IPS DF 6.9 (cell line): ENCODE data around the gene ATXN2.
"Not testable (repeated sequence)": the region's sequence is repeated elsewhere in the genome, so short reads cannot be mapped to it uniquely, and the experiment has no call there.

ENCODE experiments used
- DNase-seq: peaks from one replicate; pipeline ENCODE4 v3.0.0-alpha.2; 2013; ENCODE audit warnings: low read depth, low spot score
- H3K27ac ChIP-seq: one replicate; pipeline ENCODE4 v1.5.1; 2013; ENCODE audit warnings: low read length, control low read depth
- H3K27me3 ChIP-seq: 2 replicates; pipeline ENCODE4 v1.6.1; 2013; ENCODE audit warnings: mild to moderate bottlenecking, low read length; ENCODE audit not compliant: control insufficient read depth, insufficient read depth
- H3K36me3 ChIP-seq: 2 replicates; pipeline ENCODE4 v1.6.1; 2013; ENCODE audit warnings: low read length; ENCODE audit not compliant: control insufficient read depth, insufficient read depth
- H3K4me1 ChIP-seq: 2 replicates; pipeline ENCODE4 v1.6.1; 2013; ENCODE audit warnings: low read length; ENCODE audit not compliant: control insufficient read depth, insufficient read depth
- H3K4me3 ChIP-seq: 2 replicates; pipeline ENCODE4 v1.5.1; 2013; ENCODE audit warnings: mild to moderate bottlenecking, low read length
- H3K9me3 ChIP-seq: 2 replicates; pipeline ENCODE4 v1.6.1; 2013; ENCODE audit warnings: low read length, inconsistent platforms; ENCODE audit not compliant: control insufficient read depth, insufficient read depth
- WGBS: extraction: QIAGEN DNeasy Blood & Tissue Kit; methylation state at CpG from one replicate; pipeline ENCODE4 v1.1.7; 2013; ENCODE audit warnings: mixed read lengths, missing lambda C conversion rate; ENCODE audit not compliant: insufficient read length, insufficient coverage; 5-methylcytosine and 5-hydroxymethylcytosine counted together

Gene ATXN2

GRCh38 chr12:111586986-111587385 is 12.1 kb downstream of the ATXN2 start:
- Histone ChIP-seq H3K9me3 (no peaks in the 10 kb centered on the region), H3K4me1 (no peaks in the 10 kb centered on the region), H3K27ac (no peak overlapping the region), H3K4me3 (no peak overlapping the region), H3K27me3 (no peaks in the 10 kb centered on the region), H3K36me3 (no peaks in the 10 kb centered on the region)
- no peak for DNase-seq
- WGBS = 100% methylated on average over 2 of the region's 4 CpGs

DNA sequence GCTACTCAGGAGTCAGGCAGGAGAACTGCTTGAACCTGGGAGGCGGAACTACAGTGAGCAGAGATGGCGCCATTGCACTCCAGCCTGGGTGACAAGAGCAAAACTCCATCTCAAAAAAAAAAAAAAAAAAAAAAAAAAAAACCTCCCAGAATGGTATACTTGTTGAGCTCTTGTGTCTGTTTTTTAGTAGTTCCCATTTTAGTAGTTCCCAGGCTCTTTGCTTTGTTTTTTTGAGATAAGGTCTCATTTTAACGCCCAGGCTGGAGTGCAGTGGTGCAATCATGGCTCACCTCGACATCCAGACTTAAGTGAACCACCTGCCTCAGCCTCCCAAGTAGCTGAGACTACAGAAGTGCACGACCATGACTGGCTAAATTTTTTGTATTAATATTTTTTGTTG is 13.4 kb downstream of the ATXN2 start:
- no peaks in the 10 kb centered on the region for H3K27me3 ChIP-seq
- H3K4me1 ChIP-seq = no peaks in the 10 kb centered on the region
- no peak for DNase-seq
- H3K36me3 ChIP-seq = no peaks in the 10 kb centered on the region
- no peak overlapping the region for H3K4me3 ChIP-seq
- no peak overlapping the region for H3K27ac ChIP-seq
- no CpG with 5 or more reads among the region's 5 CpGs for WGBS
- no peaks in the 10 kb centered on the region for H3K9me3 ChIP-seq

DNA sequence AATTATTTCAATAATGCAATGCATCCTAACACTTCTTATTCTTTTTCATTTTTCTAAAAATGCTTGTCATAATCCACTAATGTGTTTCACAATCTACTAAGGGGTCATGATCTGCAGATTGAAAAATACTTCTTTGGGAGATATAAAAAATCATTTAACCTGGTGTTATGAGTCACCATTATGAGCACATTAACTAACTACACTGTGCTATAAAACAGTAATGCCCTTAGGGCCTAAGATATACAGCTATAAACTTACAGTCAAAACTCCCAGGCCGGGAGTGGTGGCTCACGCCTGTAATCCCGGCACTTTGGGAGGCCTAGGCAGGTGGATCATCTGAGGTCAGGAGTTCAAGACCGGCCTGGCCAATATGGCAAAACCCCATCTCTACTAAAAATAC is 14.2 kb downstream of the ATXN2 start:
- Histone ChIP-seq H3K36me3 (no peaks in the 10 kb centered on the region), H3K9me3 (no peaks in the 10 kb centered on the region), H3K27ac (no peak overlapping the region), H3K4me1 (no peaks in the 10 kb centered on the region), H3K27me3 (no peaks in the 10 kb centered on the region), H3K4me3 (no peak overlapping the region)
- DNase-seq = no peak
- WGBS = no CpG with 5 or more reads among the region's 4 CpGs

DNA sequence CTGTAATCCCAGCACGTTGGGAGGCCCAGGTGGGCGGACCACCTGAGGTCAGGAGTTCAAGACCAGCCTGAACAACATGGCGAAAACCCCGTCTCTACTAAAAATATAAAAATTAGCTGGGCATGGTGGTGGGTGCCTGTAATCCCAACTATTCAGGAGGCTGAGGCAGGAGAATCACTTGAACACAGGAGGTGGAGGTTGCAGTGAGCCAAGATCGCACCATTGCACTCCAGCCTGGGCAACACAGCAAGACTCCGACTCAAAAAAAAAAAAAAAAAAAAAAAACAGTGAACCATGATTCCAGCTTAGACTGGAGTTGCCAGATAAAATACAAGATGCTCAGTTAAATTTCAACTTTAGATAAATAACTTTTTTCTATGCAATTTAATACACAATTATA is 15.6 kb downstream of the ATXN2 start:
- not testable (repeated sequence) for H3K36me3 ChIP-seq, H3K4me1 ChIP-seq, H3K9me3 ChIP-seq, H3K4me3 ChIP-seq, H3K27ac ChIP-seq, DNase-seq, H3K27me3 ChIP-seq
- WGBS = no CpG with 5 or more reads among the region's 6 CpGs

GRCh38 chr12:111582133-111582747 is 16.9 kb downstream of the ATXN2 start:
- no CpG with 5 or more reads among the region's 12 CpGs for WGBS
- Histone ChIP-seq H3K4me3 (no peak overlapping the region), H3K9me3 (no peaks in the 10 kb centered on the region), H3K27me3 (no peaks in the 10 kb centered on the region), H3K27ac (no peak overlapping the region), H3K36me3 (no peaks in the 10 kb centered on the region), H3K4me1 (no peaks in the 10 kb centered on the region)
- DNase-seq = no peak

- Histone ChIP-seq H3K27ac (no peak overlapping the region), H3K9me3 (no peaks in the 10 kb centered on the region)
- no CpG with 5 or more reads among the region's 15 CpGs for WGBS
Measured at GRCh38 chr12:111581434-111582132, 17.5 kb downstream of the ATXN2 start.

DNA sequence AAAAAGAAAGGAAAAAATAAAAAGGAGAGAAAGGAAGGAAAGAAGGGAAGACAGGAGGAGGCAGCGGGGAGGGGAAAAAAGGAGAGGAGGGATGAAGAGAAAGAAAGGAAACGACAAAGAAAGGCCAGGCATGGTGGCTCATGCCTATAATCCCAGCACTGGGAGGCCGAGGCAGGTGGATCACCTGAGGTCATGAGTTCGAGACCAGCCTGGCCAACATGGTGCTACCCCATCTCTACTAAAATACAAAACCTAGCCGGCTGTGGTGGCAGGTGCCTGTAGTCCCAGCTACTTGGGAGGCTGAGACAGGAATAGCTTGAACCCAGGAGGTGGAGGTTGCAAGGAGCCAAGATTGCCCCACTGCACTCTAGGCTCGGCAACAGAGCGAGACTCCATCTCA is 18.4 kb downstream of the ATXN2 start:
- H3K9me3 ChIP-seq = no peaks in the 10 kb centered on the region
- H3K27me3 ChIP-seq = no peaks in the 10 kb centered on the region
- WGBS = no CpG with 5 or more reads among the region's 7 CpGs
- no peak overlapping the region for H3K27ac ChIP-seq
- DNase-seq = no peak
- no peaks in the 10 kb centered on the region for H3K4me1 ChIP-seq
- no peak overlapping the region for H3K4me3 ChIP-seq
- H3K36me3 ChIP-seq = no peaks in the 10 kb centered on the region

More at GRCh38 chr12:111581434-111582132, 17.5 kb downstream of the ATXN2 start:
- Histone ChIP-seq H3K27me3 (no peaks in the 10 kb centered on the region), H3K4me1 (no peaks in the 10 kb centered on the region), H3K36me3 (no peaks in the 10 kb centered on the region), H3K4me3 (no peak overlapping the region)
- no peak for DNase-seq

DNA sequence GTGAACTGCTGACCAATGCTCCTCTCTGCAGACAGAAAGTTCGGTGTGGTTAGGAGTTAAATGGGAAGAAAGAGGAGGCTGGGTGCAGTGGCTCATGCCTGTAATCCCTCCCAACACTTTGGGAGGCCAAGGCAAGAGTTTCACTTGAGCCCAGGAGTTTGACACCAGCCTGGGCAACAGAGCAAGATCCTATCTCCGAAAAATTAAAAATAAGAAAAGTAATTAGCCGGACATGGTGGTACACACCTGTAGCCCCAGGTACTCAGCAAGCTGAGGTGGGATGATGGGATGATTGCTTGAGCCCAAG is 19.0 kb downstream of the ATXN2 start:
- H3K27ac ChIP-seq = no peak overlapping the region
- no peaks in the 10 kb centered on the region for H3K9me3 ChIP-seq
- no peak for DNase-seq
- no peak overlapping the region for H3K4me3 ChIP-seq
- no peaks in the 10 kb centered on the region for H3K36me3 ChIP-seq
- no peaks in the 10 kb centered on the region for H3K4me1 ChIP-seq
- WGBS = no CpG with 5 or more reads among the region's 3 CpGs
- no peaks in the 10 kb centered on the region for H3K27me3 ChIP-seq

DNA sequence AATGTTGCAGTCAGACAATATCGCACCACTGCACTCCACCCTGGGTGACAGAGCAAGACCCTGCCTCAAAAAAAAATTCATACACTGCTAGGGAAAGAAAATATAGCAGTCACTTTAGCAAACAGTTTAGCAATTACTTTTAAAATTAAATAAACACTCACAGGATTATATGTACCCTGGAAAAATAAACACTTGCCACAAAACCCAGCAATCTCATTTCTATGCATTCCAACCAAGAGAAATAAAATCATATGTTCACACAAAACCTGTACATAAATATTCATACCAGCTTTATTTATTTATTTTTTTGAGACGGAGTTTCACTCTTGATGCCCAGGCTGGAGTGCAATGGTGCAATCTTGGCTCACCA is 20.2 kb downstream of the ATXN2 start:
- DNase-seq = no peak
- no peak overlapping the region for H3K4me3 ChIP-seq

DNA sequence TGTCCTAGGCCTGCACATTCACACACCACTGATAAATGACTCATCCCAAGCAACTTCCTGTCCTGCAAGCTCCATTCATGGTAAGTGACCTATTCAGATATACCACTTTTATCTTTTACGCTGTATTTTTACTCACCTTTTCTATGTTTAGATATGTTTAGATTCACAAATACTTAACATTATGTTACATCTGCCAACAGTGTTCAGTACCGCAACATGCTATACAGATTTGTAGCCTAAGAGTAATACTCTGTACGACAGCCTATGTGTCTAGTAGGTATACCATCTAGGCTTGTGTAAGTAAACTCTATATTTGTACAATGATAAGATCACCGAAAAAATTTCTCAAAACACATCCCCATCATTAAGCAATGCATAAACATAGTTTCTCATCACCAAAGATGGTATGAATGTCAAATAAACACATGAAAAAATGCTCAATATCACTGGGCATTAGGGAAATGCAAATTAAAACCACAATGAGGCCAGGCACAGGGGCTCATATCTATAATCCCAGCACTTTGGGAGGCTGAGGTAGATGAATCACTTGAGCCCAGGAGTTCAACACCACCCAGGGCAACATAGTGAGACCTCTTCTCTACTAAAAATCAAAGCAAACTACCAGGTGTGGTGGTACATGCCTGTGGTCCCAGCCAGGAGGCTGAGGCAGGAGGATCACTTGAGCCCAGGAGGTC is 20.7 kb downstream of the ATXN2 start:
- no peak overlapping the region for H3K4me3 ChIP-seq
- H3K4me1 ChIP-seq = no peaks in the 10 kb centered on the region; the same call in 1 of the 2 replicates
- H3K9me3 ChIP-seq = no peaks in the 10 kb centered on the region
- no peaks in the 10 kb centered on the region for H3K27me3 ChIP-seq
- WGBS = no CpG with 5 or more reads among the region's 4 CpGs
- H3K36me3 ChIP-seq = no peaks in the 10 kb centered on the region
- no peak for DNase-seq
- no peak overlapping the region for H3K27ac ChIP-seq

More for the DNA sequence above, 20.2 kb downstream of the ATXN2 start:
- H3K36me3 ChIP-seq = no peaks in the 10 kb centered on the region
- H3K27ac ChIP-seq = no peak overlapping the region
- no peaks in the 10 kb centered on the region for H3K9me3 ChIP-seq
- WGBS = no CpG with 5 or more reads among the region's 2 CpGs
- H3K4me1 ChIP-seq = no peaks in the 10 kb centered on the region; the same call in 1 of the 2 replicates
- H3K27me3 ChIP-seq = no peaks in the 10 kb centered on the region
